Pancreas (tissue), 10 donors: ENCODE data around the gene LHFPL3. TPM values are rescaled to one million over a fixed set of nuclear protein-coding genes. Genes with fewer than 3 reads are reported as not detected.

Source experiments
- ATAC-seq, 4 donors: fragments of 200-7000 bp; cut with Tn5 transposase; one replicate each; pipeline versions ENCODE4 v1.8.0 to v1.9.1; 2020; ENCODE audit warnings: mild to moderate bottlenecking in 4 of 4, moderate library complexity in 4 of 4
- DNase-seq, 6 donors: peaks; one replicate each; pipeline ENCODE4 v3.0.0-alpha.2; 2020
- FAIRE-seq: peaks from 2 replicates; lab custom pipeline; 2012; peaks lifted over from hg19 to GRCh38; lab: Jason Lieb, UNC
- H3K27ac ChIP-seq, 4 donors: fragments of 200-600 bp; sonication (generic); 1 replicate in 3 of 4; 2 replicates in 1 of 4; pipeline versions ENCODE4 v1.5.0 to v1.8.0; 2020
- H3K27me3 ChIP-seq, 4 donors: fragments of 200-600 bp; one replicate each; pipeline ENCODE4 v1.8.0; 2021
- H3K36me3 ChIP-seq, 3 donors: fragments of 200-600 bp; sonication (generic) in 1 of 3; one replicate each; pipeline versions ENCODE4 v1.5.0 to v1.8.0; 2020 to 2021
- H3K4me1 ChIP-seq, 3 donors: fragments of 200-600 bp; one replicate each; pipeline ENCODE4 v1.8.0; 2021
- H3K4me3 ChIP-seq, 4 donors: fragments of 200-600 bp; sonication (generic) in 2 of 4; one replicate each; pipeline versions ENCODE4 v1.5.0 to v1.8.0; 2020 to 2021
- H3K9me3 ChIP-seq, 4 donors: fragments of 200-600 bp; one replicate each; pipeline ENCODE4 v1.8.0; 2021
- WGBS, 2 donors: extraction: QIAGEN DNeasy Blood & Tissue Kit; methylation state at CpG; one replicate each; pipeline ENCODE4 v1.1.7; 2013; 5-methylcytosine and 5-hydroxymethylcytosine counted together
- intact Hi-C, 3 donors: fragments of 100-400 bp; cut with DNase I; formaldehyde crosslinking; loops; one replicate each; pipeline versions ENCODE4 v1.11.1 to v1.14.2; 2022
- polyA plus RNA-seq, 2 donors: library from polyadenylated mRNA; stranded (reverse); fragments of 200-250 nt; gene quantifications; one replicate each; pipeline ENCODE4 v1.2.3, GENCODE V29; 2013
- total RNA-seq, 6 donors: library from RNA; stranded (reverse); fragmentation: NEBNext Ultra II Directional in 4 of 6; extraction: Animal tissue kit (Norgen Biotek cat#: 25700) in 4 of 6; gene quantifications; one replicate each; pipeline versions ENCODE4 v1.2.1 to v1.2.4, GENCODE V29; 2021 to 2023
- TF ChIP-seq, protein P1 (sequence below), 4 donors: fragments of 200-600 bp; sonication (generic) in 3 of 4; IDR thresholded peaks; one replicate each; pipeline versions ENCODE4 v1.5.0 to v1.8.0; 2021; ENCODE audit warnings: antibody characterized with exemption in 4 of 4
- donor health status: healthy with polysubstance abuse.
- donor health status: DM: no; HTN: no; CAD: no; lungs with moderate emphysema.
- donor health status: DM: no; HTN: no; CAD: no.
- donor health status: control.
- donor health status: control.
- donor health status: Bipolar disorder and iron deficiency.
- donor health status: DM: yes; HTN: yes; CAD: no.
- donor health status: DM: no; HTN: no; CAD: no.
- donor health status: DM: no; HTN: no; CAD: no.
- donor health status: DM: yes; HTN: yes; CAD: no.

Gene LHFPL3
- total and polyA plus RNA-seq, 8 donors, result not detected

- H3K4me1 ChIP-seq, result no peaks in the 10 kb centered on the region
- intact Hi-C loops, result no loop called here
- ATAC-seq (no peak), DNase-seq (no peak), FAIRE-seq (no peak)
- TF ChIP-seq, protein P1, sequence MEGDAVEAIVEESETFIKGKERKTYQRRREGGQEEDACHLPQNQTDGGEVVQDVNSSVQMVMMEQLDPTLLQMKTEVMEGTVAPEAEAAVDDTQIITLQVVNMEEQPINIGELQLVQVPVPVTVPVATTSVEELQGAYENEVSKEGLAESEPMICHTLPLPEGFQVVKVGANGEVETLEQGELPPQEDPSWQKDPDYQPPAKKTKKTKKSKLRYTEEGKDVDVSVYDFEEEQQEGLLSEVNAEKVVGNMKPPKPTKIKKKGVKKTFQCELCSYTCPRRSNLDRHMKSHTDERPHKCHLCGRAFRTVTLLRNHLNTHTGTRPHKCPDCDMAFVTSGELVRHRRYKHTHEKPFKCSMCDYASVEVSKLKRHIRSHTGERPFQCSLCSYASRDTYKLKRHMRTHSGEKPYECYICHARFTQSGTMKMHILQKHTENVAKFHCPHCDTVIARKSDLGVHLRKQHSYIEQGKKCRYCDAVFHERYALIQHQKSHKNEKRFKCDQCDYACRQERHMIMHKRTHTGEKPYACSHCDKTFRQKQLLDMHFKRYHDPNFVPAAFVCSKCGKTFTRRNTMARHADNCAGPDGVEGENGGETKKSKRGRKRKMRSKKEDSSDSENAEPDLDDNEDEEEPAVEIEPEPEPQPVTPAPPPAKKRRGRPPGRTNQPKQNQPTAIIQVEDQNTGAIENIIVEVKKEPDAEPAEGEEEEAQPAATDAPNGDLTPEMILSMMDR (IDR thresholded peaks at IDR 0.05), result no peak
- WGBS, 2 donors, result 57 to 72% methylated on average over 5 of the region's 5 CpGs
- no peak overlapping the region for H3K27ac ChIP-seq
- no peak overlapping the region for H3K4me3 ChIP-seq
- no peaks in the 10 kb centered on the region for H3K9me3 ChIP-seq
- no peaks in the 10 kb centered on the region for H3K27me3 ChIP-seq
- H3K36me3 ChIP-seq, result no peaks in the 10 kb centered on the region
Measured at GRCh38 chr7:104661575-104661974, 333.2 kb downstream of the LHFPL3 start.

GRCh38 chr7:104664648-104665047, 336.2 kb downstream of the LHFPL3 start:
- intact Hi-C loops, result no loop called here
- no peak for ATAC-seq
- Histone ChIP-seq H3K4me3 (no peak overlapping the region), H3K4me1 (no peaks in the 10 kb centered on the region), H3K9me3 (no peaks in the 10 kb centered on the region), H3K36me3 (no peaks in the 10 kb centered on the region), H3K27ac (no peak overlapping the region), H3K27me3 (no peaks in the 10 kb centered on the region)
- TF ChIP-seq, protein P1 (IDR thresholded peaks at IDR 0.05), result no peak
- no peak for FAIRE-seq
- 68 to 76% methylated on average over 1 of the region's 1 CpG for WGBS, 2 donors
- DNase-seq, result no peak

- Histone ChIP-seq H3K27me3 (no peaks in the 10 kb centered on the region), H3K9me3 (no peaks in the 10 kb centered on the region), H3K27ac (no peak overlapping the region), H3K4me1 (no peaks in the 10 kb centered on the region), H3K36me3 (no peaks in the 10 kb centered on the region), H3K4me3 (no peak overlapping the region)
- intact Hi-C loops, result no loop called here
- WGBS, 2 donors, result 62 to 65% methylated on average over 5 of the region's 5 CpGs
- DNase-seq (no peak), FAIRE-seq (no peak), ATAC-seq (no peak)
- TF ChIP-seq, protein P1 (IDR thresholded peaks at IDR 0.05), result no peak
Measured at GRCh38 chr7:104677587-104677986, 349.2 kb downstream of the LHFPL3 start.

DNA sequence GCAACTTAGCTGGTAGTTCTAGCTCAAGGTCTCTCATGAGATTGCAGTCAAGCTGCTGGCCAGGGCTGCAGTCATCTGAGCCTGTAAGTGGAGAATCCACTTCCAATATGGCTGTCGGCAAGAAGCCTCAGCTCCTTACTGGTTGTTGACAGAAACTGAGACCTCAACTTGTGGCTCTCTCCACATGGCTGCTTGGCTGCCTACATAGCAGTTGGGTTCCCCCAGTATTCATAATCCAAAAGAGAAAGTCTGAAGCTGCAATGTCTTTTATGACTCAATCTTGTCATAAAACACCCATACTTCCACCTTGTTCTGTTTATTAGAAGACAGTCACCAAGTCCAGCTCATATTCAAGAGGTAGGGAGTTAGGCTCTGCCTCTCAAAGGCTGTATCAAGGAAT, 350.7 kb downstream of the LHFPL3 start:
- H3K9me3 ChIP-seq, result no peaks in the 10 kb centered on the region
- 82 to 96% methylated on average over 1 of the region's 1 CpG for WGBS, 2 donors
- H3K4me1 ChIP-seq, result no peaks in the 10 kb centered on the region
- no peak overlapping the region for H3K27ac ChIP-seq
- ATAC-seq (no peak), DNase-seq (no peak), FAIRE-seq (no peak)
- no peaks in the 10 kb centered on the region for H3K36me3 ChIP-seq
- no peaks in the 10 kb centered on the region for H3K27me3 ChIP-seq
- TF ChIP-seq, protein P1 (IDR thresholded peaks at IDR 0.05), result no peak
- no peak overlapping the region for H3K4me3 ChIP-seq
- intact Hi-C loops, result no loop called here

DNA sequence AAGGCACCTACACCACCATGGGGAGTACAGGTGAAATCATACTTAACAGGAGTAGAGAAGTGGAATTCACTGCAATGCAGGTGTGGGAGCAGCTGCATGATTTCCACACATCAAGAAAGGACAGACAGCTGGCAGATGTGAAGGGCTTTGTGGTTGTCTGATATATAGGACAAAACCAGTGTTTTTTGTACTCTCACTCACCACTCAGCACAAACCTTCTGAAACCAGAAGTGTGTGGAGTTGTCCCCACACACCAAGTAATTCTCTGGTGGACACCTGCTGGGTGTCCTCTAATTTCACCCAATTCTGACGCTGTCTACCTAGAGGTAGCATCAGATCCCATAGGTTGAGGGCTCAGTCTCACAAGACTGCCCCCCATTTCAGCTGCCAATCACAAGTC, 357.9 kb downstream of the LHFPL3 start:
- Histone ChIP-seq H3K4me1 (no peaks in the 10 kb centered on the region), H3K9me3 (no peaks in the 10 kb centered on the region), H3K4me3 (no peak overlapping the region), H3K27ac (no peak overlapping the region), H3K36me3 (no peaks in the 10 kb centered on the region), H3K27me3 (no peaks in the 10 kb centered on the region)
- ATAC-seq (no peak), FAIRE-seq (no peak), DNase-seq (no peak)
- TF ChIP-seq, protein P1 (IDR thresholded peaks at IDR 0.05), result no peak
- 70% methylated on average over 1 of the region's 1 CpG for WGBS, 2 donors
- intact Hi-C loops, result no loop called here
